ENCODE results near the gene P4HA1.

The P4HA1 gene

DNA sequence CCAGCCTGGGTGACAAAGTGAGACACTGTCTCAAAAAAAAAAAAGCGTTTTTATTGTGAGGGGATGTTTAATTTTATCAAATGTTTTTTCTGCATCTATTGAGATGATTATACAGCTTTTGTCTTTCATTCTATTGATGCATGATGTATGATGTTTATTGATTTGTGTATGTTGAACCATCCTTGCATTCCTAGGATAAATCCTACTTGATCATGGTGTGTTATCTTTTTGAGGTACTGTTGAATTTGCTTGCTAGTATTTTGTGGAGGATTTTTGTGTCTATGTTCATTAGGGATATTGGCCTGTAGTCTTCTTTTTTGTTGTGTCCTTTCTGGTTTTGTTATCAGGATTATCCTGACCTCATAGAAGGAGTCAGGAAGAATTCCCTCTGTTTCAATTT, 119.8 kb downstream of the P4HA1 start:
- DNase-seq (ENCODE audit: low spot score) = no peak

Measured in germinal center (tissue), 1 donor.